Measurements from ENCODE around the gene CCDC6.

The CCDC6 gene

DNA sequence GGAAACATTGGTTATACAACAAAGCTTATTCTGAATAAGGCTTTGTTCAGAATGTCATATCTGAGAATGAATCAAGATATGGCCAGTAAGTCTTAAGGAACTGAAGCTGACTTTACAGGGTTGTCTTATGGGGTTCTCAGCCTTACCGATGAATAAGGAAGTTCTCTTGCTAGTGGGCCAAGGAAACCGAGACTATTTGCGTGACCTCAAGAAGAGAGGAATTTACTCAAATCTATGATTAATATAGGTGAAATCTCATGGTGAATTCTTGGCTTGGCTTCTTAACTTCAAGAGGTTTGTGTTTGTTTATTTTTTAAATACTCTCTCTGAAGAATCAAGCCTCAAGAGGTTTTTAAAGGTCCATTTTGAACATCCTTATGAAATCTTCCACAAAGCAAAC, 148.4 kb downstream of the CCDC6 start:
- Histone ChIP-seq H3K9ac (ENCODE audit: low read depth, low read length, poor library complexity) (no peak overlapping the region), H3K4me1 (ENCODE audit: control insufficient read depth in 2 of 2, insufficient read depth in 1 of 2, low read depth in 1 of 2, low read length in 2 of 2) (no peaks in the 10 kb centered on the region), H4K91ac (ENCODE audit: low read depth, low read length, poor library complexity) (no peak overlapping the region), H2BK15ac (ENCODE audit: low read length) (no peak overlapping the region), H3K27me3 (ENCODE audit: control insufficient read depth in 3 of 3, insufficient read depth in 3 of 3, low read depth in 1 of 3, low read length in 3 of 3) (peaks cover 0 to 2% (median 0%) of the 10 kb centered on the region in 3 experiments), H3K4ac (ENCODE audit: low read length) (no peak overlapping the region), H3K27ac (replicated peaks; ENCODE audit: low read length) (no peak overlapping the region), H3K23ac (ENCODE audit: low read depth, low read length, poor library complexity) (no peak overlapping the region), H3K36me3 (replicated peaks in 1 of 2; ENCODE audit: control insufficient read depth in 2 of 2, insufficient read depth in 2 of 2, low read length in 2 of 2) (no peaks in the 10 kb centered on the region), H3K4me3 (ENCODE audit: low read length in 2 of 2) (no peak overlapping the region), H2BK120ac (ENCODE audit: low read depth, low read length) (no peak overlapping the region), H3K9me3 (replicated peaks in 1 of 2; ENCODE audit: control insufficient read depth in 2 of 2, insufficient read depth in 1 of 2, low read depth in 1 of 2, low read length in 2 of 2) (no peaks in the 10 kb centered on the region), H3K4me2 (ENCODE audit: insufficient read depth, low read length, poor library complexity, severe bottlenecking) (no peak overlapping the region), H3K18ac (ENCODE audit: low read length) (no peak overlapping the region), H3K14ac (ENCODE audit: low read length) (no peak overlapping the region), H4K8ac (ENCODE audit: low read depth, low read length) (no peak overlapping the region), H3K79me1 (ENCODE audit: low read depth, low read length) (no peaks in the 10 kb centered on the region), H2BK5ac (ENCODE audit: low read length) (no peak overlapping the region), H2AFZ (ENCODE audit: low read length) (no peak overlapping the region), H2BK12ac (ENCODE audit: low read length) (no peak overlapping the region), H2AK5ac (ENCODE audit: low read depth, low read length) (no peak overlapping the region)
- WGBS, 2 donors (ENCODE audit: extremely low coverage in 2 of 2, insufficient read length in 2 of 2, insufficient replicate concordance in 1 of 2), result no CpG with 5 or more reads among the region's 3 CpGs
- no peak for DNase-seq (ENCODE audit: low spot score)

DNA sequence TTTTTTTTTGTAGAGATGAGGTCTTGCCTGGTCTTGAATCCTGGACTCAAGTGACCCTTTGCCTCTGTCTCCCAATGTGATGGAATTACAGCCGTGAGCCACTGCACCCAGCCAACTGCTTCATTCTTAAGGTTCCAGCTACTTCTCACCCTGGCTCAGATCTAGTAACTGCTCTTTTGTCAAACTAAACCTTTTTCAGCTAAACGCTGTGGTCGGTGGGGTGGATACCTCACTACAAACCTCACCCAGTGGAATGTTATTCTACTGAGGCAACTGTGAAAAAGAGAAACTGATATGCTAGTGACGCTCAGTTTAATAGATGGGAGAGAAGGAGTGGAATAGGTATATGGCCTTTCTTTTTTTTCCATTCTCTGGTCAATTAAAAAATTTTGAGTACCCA, 151.4 kb downstream of the CCDC6 start:
- no peak overlapping the region for H3K4me3 ChIP-seq (ENCODE audit: low read length in 2 of 2)
- no peak overlapping the region for H3K27ac ChIP-seq (replicated peaks; ENCODE audit: low read length)
- no peak for DNase-seq (ENCODE audit: low spot score)

DNA sequence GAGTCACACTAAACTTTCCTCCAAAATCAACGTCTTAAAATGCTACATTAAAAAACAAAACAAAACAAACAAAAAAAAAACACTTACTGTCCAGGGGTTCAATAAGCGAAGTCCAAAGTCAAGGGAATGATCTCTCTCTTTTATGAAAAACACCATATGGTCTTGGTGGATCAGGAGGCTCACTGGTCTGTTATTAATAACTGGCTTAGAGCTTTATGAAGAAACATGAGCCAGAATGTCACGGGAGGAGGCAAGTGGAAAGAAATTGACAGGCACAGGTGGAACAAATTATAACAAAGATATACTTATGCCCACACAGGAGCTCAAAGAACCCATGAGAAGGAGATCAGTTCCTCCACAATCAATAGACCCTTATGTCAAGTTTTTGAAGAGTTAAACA, 153.1 kb downstream of the CCDC6 start, which contains the start of gene MRLN:
TSS of gene MRLN (minus strand) at position 189 of the 400 bp plus-strand sequence.
- Histone ChIP-seq H4K91ac (ENCODE audit: low read depth, low read length, poor library complexity) (no peak within 1 kb of the TSS), H2BK15ac (ENCODE audit: low read length) (no peak within 1 kb of the TSS), H3K4me1 (ENCODE audit: control insufficient read depth in 2 of 2, insufficient read depth in 1 of 2, low read depth in 1 of 2, low read length in 2 of 2) (no peaks in the 10 kb centered on the region), H4K8ac (ENCODE audit: low read depth, low read length) (no peak within 1 kb of the TSS), H3K4me3 (ENCODE audit: low read length in 2 of 2) (no peak within 1 kb of the TSS), H2BK5ac (ENCODE audit: low read length) (no peak within 1 kb of the TSS), H2AFZ (ENCODE audit: low read length) (no peak within 1 kb of the TSS), H3K9me3 (replicated peaks in 1 of 2; ENCODE audit: control insufficient read depth in 2 of 2, insufficient read depth in 1 of 2, low read depth in 1 of 2, low read length in 2 of 2) (no peaks in the 10 kb centered on the region), H2AK5ac (ENCODE audit: low read depth, low read length) (no peak within 1 kb of the TSS), H3K23ac (ENCODE audit: low read depth, low read length, poor library complexity) (no peak within 1 kb of the TSS), H2BK12ac (ENCODE audit: low read length) (no peak within 1 kb of the TSS), H3K4ac (ENCODE audit: low read length) (no peak within 1 kb of the TSS), H3K27me3 (ENCODE audit: control insufficient read depth in 3 of 3, insufficient read depth in 3 of 3, low read depth in 1 of 3, low read length in 3 of 3) (peaks cover 0 to 2% (median 0%) of the 10 kb centered on the region in 3 experiments), H3K79me1 (ENCODE audit: low read depth, low read length) (no peaks in the 10 kb centered on the region), H3K4me2 (ENCODE audit: insufficient read depth, low read length, poor library complexity, severe bottlenecking) (no peak within 1 kb of the TSS), H3K14ac (ENCODE audit: low read length) (no peak within 1 kb of the TSS), H2BK120ac (ENCODE audit: low read depth, low read length) (no peak within 1 kb of the TSS), H3K36me3 (replicated peaks in 1 of 2; ENCODE audit: control insufficient read depth in 2 of 2, insufficient read depth in 2 of 2, low read length in 2 of 2) (no peaks in the 10 kb centered on the region), H3K18ac (ENCODE audit: low read length) (no peak within 1 kb of the TSS), H3K27ac (replicated peaks; ENCODE audit: low read length) (no peak within 1 kb of the TSS), H3K9ac (ENCODE audit: low read depth, low read length, poor library complexity) (no peak within 1 kb of the TSS)
- no peak for DNase-seq (ENCODE audit: low spot score)
- WGBS, 2 donors (ENCODE audit: extremely low coverage in 2 of 2, insufficient read length in 2 of 2, insufficient replicate concordance in 1 of 2), result 100% methylated on average over 1 of the region's 3 CpGs; no CpG with 5 or more reads in 1 of the 2 donors

More for the DNA sequence above, 151.4 kb downstream of the CCDC6 start:
- Histone ChIP-seq H3K4me2 (ENCODE audit: insufficient read depth, low read length, poor library complexity, severe bottlenecking) (no peak overlapping the region), H3K18ac (ENCODE audit: low read length) (no peak overlapping the region), H2AFZ (ENCODE audit: low read length) (no peak overlapping the region), H4K8ac (ENCODE audit: low read depth, low read length) (no peak overlapping the region), H3K27me3 (ENCODE audit: control insufficient read depth in 3 of 3, insufficient read depth in 3 of 3, low read depth in 1 of 3, low read length in 3 of 3) (peaks cover 0 to 2% (median 0%) of the 10 kb centered on the region in 3 experiments), H2BK120ac (ENCODE audit: low read depth, low read length) (no peak overlapping the region), H4K91ac (ENCODE audit: low read depth, low read length, poor library complexity) (no peak overlapping the region), H2BK15ac (ENCODE audit: low read length) (no peak overlapping the region), H3K9ac (ENCODE audit: low read depth, low read length, poor library complexity) (no peak overlapping the region), H3K4ac (ENCODE audit: low read length) (no peak overlapping the region), H3K14ac (ENCODE audit: low read length) (no peak overlapping the region), H2AK5ac (ENCODE audit: low read depth, low read length) (no peak overlapping the region), H3K9me3 (replicated peaks in 1 of 2; ENCODE audit: control insufficient read depth in 2 of 2, insufficient read depth in 1 of 2, low read depth in 1 of 2, low read length in 2 of 2) (no peaks in the 10 kb centered on the region), H3K23ac (ENCODE audit: low read depth, low read length, poor library complexity) (no peak overlapping the region), H3K36me3 (replicated peaks in 1 of 2; ENCODE audit: control insufficient read depth in 2 of 2, insufficient read depth in 2 of 2, low read length in 2 of 2) (no peaks in the 10 kb centered on the region), H3K79me1 (ENCODE audit: low read depth, low read length) (no peaks in the 10 kb centered on the region), H2BK12ac (ENCODE audit: low read length) (no peak overlapping the region), H2BK5ac (ENCODE audit: low read length) (no peak overlapping the region), H3K4me1 (ENCODE audit: control insufficient read depth in 2 of 2, insufficient read depth in 1 of 2, low read depth in 1 of 2, low read length in 2 of 2) (no peaks in the 10 kb centered on the region)
- no CpG with 5 or more reads among the region's 4 CpGs for WGBS, 2 donors (ENCODE audit: extremely low coverage in 2 of 2, insufficient read length in 2 of 2, insufficient replicate concordance in 1 of 2)

DNA sequence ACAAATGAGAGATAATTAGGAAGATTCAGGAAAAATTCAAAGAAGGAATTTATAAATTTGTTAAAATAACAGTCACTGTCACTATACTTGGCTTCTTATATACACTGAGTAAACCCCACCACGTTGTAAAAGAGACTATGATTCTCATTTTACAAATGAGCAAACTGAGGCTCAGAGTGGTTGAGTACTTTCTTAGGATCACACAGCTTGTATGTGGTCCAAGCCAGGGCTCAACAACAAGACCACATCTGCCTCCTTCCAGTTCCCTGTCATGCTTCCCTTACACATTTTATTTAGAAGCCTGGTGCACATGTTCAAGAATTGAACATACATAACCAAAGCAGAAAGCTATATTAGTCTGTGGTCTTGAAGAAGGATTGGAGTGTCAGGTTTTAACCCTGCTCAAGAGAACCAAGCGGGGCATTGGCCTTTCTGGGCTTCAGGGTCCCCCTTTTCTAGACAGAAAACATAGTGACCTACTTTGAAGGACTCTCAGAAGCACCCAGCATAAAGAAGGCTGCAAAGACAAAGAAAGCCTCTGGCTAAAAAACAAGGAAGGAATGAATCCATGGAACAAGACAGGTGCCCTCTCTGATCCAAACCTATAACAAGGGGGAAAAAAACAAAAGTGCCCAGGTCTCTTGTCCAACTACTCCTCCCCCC, 153.9 kb downstream of the CCDC6 start:
- no peak overlapping the region for H4K91ac ChIP-seq (ENCODE audit: low read depth, low read length, poor library complexity)
- H3K23ac ChIP-seq (ENCODE audit: low read depth, low read length, poor library complexity), result no peak overlapping the region
- no peak overlapping the region for H3K18ac ChIP-seq (ENCODE audit: low read length)
- H3K4me3 ChIP-seq (ENCODE audit: low read length in 2 of 2), result no peak overlapping the region
- H2BK120ac ChIP-seq (ENCODE audit: low read depth, low read length), result no peak overlapping the region
- H3K4ac ChIP-seq (ENCODE audit: low read length), result no peak overlapping the region
- no peak overlapping the region for H3K27ac ChIP-seq (replicated peaks; ENCODE audit: low read length)
- peaks cover 0 to 2% (median 0%) of the 10 kb centered on the region in 3 experiments for H3K27me3 ChIP-seq (ENCODE audit: control insufficient read depth in 3 of 3, insufficient read depth in 3 of 3, low read depth in 1 of 3, low read length in 3 of 3)
- no CpG with 5 or more reads among the region's 2 CpGs for WGBS, 2 donors (ENCODE audit: extremely low coverage in 2 of 2, insufficient read length in 2 of 2, insufficient replicate concordance in 1 of 2)
- no peaks in the 10 kb centered on the region for H3K79me1 ChIP-seq (ENCODE audit: low read depth, low read length)
- H3K9me3 ChIP-seq (replicated peaks in 1 of 2; ENCODE audit: control insufficient read depth in 2 of 2, insufficient read depth in 1 of 2, low read depth in 1 of 2, low read length in 2 of 2), result no peaks in the 10 kb centered on the region
- H3K4me1 ChIP-seq (ENCODE audit: control insufficient read depth in 2 of 2, insufficient read depth in 1 of 2, low read depth in 1 of 2, low read length in 2 of 2), result no peaks in the 10 kb centered on the region
- no peak overlapping the region for H2BK15ac ChIP-seq (ENCODE audit: low read length)
- no peak overlapping the region for H2AFZ ChIP-seq (ENCODE audit: low read length)
- no peak overlapping the region for H4K8ac ChIP-seq (ENCODE audit: low read depth, low read length)
- H3K9ac ChIP-seq (ENCODE audit: low read depth, low read length, poor library complexity), result no peak overlapping the region
- H2BK5ac ChIP-seq (ENCODE audit: low read length), result no peak overlapping the region
- no peak overlapping the region for H2BK12ac ChIP-seq (ENCODE audit: low read length)
- no peak overlapping the region for H3K4me2 ChIP-seq (ENCODE audit: insufficient read depth, low read length, poor library complexity, severe bottlenecking)
- no peaks in the 10 kb centered on the region for H3K36me3 ChIP-seq (replicated peaks in 1 of 2; ENCODE audit: control insufficient read depth in 2 of 2, insufficient read depth in 2 of 2, low read length in 2 of 2)
- H3K14ac ChIP-seq (ENCODE audit: low read length), result no peak overlapping the region
- no peak overlapping the region for H2AK5ac ChIP-seq (ENCODE audit: low read depth, low read length)
- no peak for DNase-seq (ENCODE audit: low spot score)
